Measurements from ENCODE around the gene UBAP1L.
"Not testable (repeated sequence)": the region's sequence is repeated elsewhere in the genome, so short reads cannot be mapped to it uniquely, and the experiment has no call there.

Gene UBAP1L

DNA sequence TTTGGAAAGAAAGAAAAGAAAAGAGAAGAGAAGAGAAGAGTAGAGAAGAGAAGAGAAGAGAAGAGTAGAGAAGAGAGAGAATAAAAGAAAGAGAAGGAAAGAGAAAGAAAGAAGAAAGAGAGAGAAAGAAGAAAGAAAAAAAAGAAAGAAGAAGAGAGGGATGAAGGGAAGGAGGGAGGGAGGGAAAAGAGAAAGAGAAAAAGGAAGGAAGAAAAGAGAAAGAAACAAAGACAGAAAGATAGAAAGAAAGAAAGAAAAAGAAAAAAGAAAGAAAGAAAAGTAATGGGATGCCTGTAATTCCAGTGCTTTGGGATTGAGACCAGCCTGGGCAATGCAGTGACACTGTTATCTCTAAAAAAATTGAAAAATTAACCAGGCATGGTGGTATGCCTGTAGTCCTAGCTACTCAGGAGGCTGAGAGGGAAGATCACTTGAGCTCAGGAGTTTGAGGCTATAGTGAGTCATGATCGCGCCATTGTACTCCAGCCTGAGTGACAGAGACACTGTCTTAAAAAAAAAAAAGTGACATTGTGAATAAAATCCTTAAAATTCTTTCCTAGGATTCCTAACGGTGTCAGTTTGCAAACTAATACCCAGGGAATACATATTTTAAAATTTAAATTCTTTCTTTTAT, 48.9 kb downstream of the UBAP1L start:
- DNase-seq (ENCODE audit: low spot score), result no peak

DNA sequence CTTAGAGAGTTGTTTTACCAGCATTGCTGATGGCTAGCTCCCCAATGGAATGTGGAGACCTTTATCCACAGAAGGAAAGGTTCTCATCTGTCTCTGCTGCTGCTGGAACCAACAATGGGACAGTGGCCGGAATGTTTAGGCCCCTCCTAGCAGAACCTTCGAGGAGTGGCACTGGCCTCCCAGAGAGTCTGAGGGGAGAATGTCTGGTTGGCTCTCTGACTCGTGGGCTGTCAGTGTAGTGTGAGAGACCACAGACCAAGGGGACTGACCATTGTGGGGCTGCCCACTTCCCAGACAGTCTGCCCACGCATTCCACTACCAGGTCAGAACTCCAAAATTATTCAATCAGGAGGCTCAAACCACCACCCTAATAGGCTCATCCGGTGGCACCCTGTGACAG, 52.3 kb downstream of the UBAP1L start:
- DNase-seq (ENCODE audit: low spot score), result no peak

DNA sequence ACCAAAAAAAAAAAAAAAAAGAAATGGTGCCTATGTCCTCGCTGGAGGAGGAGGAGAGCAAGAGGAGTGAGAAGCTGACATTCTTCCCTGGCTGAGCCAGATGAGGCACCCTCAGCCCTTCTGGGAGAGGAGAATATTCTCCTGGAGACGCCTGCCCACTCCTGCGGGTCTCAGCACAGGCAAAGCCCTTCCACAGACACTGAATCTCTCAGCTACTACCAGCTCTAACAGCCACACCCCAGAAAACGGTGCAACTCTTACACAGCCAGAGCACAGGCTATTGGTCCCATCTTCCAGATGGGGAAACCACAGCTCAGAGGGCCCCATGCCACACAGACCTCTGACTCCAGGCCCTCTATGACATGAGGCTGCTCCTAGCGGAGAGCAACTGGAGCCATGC, 52.9 kb downstream of the UBAP1L start:
- DNase-seq (ENCODE audit: low spot score), result no peak

DNA sequence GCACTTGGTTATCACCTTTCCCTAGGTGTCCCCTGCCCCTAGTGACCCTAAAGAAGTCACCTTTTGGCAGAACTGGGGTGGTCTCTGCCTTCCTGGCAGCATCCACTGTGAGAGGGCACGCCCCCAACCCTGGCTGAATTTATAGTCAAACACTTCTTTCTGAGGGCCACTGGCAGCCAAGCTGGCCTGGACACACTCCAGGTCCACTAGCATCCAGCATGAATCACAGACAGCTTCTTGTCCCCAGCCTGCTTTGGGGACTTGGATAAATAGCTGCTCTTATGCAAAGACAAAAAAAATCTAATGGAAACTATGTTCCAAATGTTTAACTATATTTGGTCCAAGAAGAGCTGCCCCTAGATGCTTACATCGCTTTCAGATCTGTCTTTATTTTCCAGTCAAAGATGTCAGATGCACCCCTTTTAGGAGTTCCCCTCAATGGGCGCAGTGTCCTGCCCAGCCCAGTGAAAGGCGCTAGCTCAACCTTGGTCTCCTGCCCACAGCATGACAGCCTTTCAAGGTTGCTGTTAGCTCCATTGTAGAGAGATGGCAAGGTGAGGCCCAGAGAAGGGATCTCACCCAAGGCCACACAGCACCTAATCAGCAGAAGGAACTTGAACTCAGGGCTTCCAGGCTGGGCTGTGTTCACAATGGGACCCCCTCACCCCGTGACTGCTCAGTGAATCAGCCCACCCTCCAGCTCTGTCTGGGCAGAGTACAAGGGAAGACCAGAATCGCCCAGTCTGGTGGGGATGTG, 54.2 kb downstream of the UBAP1L start:
- DNase-seq (ENCODE audit: low spot score), result no peak

DNA sequence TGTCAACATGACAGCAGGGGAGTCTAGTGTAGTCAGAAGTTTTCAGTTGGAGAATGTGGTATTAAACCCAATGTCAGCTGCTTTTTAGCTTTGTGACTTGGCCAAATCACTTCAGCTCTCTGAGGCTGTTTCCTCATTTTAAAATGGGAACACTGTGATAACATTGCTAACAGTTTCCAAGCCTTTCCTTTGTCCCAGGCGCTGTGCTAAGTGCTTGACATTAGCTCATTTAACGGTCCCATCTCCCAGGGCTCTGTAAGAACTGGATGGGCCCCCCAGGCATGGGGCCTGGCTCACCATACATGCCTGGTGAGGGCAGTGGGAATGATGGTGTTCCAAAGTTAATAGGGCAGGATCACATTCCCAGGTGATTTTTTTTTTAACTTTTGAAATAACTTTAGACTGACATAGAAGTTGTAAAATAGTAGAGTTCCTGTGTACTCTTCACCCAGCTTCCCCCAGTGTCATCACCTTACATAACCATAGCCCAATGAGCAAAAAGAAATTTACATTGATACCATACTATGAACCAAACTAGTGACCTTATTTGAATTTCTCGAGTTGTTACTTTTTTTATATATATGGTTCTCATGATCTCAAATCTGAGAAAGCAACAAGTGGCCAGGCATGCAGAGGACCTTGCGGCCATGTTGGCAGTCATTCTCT, 54.9 kb downstream of the UBAP1L start:
- DNase-seq (ENCODE audit: low spot score), result no peak

DNA sequence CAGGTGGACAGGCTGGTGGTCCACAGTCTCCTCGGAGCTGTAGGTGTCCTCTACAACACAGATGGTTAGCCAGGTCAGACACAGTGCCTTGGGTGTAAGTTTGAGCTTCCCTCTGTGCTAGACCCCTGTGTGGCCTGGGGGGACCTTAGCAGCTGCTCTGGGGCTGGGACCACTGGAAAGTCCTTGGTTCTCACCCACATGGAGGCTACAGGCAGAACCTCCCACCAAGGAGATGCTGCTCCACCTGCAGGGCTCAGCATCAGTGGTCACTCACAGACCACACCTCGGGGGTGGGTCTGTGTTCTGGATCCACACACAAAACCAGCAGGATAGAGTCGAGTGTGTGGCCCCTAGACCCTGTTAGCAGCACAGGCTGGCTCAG, 55.6 kb downstream of the UBAP1L start:
- no peak for DNase-seq (ENCODE audit: low spot score)

DNA sequence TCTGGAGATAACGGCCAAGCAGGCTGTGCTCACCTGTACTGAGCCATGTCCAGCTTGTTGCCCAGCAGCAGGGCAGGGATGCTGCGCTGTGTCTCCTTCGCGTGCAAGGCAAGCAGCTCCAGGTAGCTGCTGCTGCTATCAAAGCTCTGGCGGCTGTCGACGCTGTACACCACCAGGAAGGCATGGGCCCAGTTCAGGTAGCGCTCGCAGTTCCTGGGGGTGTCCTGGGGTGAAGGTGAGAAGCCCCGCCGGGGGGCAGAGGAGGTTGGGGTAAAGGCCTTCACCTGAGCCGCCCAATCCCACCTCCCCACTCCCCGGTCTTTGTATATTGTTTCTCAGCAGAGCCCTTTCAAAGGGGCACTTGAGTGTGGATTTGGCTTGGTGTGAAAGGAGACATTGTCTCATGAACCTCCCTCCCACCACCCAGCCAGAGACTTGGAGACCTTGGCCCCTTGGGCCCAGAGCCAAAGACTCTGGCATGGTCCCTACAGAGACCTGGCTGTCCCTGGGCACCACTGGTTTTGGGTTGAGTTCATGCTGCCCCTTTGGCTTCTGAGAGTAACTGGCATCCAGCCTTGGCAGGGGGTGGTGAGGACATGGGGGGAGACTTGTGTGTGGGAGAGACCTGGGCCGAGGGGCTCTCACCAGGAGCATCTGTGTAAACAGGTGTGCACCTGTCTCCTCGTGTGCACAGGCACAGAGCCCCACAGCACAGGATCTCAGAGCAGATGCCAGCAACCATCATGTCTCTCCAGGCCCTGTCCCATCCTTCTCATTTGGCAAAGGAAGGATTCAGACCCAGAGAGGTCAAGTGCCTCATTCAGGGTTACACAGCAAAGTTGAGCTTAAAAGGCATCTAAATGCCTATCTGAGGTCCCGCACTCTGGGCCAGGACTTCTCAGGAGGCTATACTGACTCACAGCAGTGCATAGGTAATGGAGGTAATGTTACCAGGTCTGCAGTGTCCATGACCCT, 56.3 kb downstream of the UBAP1L start:
- DNase-seq (ENCODE audit: low spot score), result no peak

DNA sequence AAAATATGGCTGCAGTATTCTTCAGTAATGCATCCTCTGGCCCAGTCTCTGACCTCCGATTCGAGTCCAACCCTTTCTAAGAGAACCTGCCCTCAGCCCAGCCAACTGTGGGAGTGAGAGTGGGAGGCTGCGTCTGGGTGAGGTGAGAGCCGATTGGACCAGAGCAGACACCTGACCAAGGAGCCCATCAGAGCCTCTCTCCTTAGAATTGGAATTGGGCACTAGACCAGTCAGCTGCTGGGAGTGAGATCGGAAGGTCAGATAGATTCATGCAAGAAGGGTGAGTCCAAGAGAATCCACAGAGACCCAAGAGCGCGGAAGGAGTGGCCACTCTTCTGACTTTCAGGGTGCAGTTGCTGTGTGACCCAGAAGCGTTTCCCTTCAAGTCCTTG, 57.5 kb downstream of the UBAP1L start:
- DNase-seq (ENCODE audit: low spot score), result no peak

DNA sequence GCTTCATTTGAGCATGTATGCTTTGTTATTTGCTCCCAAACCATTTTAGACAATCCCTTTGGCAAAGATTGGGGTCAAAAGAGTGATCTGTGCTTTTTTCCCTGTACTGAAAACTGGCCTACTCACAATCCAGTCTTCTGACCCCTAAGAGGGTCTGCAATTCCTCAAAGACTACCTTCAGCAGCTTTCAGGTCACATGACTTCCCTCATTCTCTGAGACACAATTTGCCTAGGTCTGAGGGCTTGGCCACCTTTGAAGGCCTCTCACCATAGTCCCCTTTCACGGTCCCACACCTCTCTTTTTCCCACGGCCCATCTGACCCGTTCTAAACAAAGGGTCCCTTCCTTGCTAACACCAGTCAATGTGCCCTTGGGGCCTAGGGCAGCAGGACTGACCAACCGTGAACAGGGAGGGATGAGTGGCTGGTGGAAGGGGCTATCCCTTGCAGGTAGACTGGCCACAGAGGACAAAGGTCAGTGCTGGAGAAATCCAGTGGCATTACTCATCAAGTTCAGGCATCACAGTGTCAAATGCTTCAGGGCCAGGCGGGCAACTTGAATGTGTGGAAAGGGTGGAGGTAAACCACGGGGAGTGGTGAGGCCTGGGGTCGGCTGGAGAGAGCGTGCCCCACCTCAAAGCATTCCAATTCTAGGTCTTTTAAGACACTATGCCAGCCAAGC, 58.0 kb downstream of the UBAP1L start:
- no peak for DNase-seq (ENCODE audit: low spot score)

DNA sequence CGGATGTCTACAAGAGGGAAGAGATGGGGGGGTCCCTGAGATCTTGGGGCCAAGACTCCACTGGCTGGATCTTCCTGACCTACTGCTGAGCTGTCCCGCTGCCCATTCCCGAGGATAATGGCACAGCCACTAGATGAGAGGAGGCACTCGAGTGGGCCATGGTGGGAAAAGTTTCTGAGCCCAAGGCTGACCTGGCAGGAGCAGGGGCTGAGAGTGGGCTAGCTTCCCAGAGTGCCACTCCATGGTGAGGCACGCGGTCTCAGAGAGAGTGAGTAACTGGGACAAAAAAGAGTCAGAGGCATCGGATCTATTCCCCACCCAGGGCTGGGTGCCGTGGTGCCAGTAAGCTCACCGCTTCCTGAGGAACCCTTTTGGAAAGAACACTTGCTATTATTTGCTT, 58.9 kb downstream of the UBAP1L start:
- no peak for DNase-seq (ENCODE audit: low spot score)

DNA sequence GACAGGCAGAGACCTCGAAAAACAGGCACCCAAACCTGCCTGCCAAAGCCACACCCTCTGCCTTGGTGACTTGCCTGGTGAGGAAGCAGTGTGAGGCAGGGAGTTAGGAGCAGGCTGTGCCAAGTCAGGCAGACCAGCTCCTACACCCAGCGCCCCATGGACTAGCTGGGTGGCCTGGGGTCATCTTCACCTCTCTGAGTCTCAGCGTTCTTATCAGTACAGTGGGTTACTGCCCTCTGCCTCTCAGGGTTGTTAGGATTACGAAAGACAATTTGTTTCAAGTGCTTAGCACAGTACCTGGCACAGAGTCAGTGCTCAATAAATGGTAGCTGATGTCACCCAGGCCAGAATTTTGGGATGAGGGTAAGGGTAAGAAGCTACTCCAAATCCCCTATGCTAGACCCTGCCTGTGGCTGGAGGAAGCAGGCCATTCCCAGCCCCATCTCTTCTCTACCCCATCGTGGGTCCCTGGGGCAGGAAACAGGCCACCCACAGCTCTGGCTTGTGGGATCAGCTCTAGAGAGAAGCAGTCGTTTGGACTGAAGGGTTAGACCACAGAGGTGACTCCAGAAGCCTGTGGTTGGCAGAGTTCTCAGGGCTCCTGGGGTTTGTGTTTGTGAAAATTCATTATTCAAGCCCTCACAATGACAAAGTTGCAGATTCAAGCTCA, 59.7 kb downstream of the UBAP1L start:
- no peak for DNase-seq (ENCODE audit: low spot score)

DNA sequence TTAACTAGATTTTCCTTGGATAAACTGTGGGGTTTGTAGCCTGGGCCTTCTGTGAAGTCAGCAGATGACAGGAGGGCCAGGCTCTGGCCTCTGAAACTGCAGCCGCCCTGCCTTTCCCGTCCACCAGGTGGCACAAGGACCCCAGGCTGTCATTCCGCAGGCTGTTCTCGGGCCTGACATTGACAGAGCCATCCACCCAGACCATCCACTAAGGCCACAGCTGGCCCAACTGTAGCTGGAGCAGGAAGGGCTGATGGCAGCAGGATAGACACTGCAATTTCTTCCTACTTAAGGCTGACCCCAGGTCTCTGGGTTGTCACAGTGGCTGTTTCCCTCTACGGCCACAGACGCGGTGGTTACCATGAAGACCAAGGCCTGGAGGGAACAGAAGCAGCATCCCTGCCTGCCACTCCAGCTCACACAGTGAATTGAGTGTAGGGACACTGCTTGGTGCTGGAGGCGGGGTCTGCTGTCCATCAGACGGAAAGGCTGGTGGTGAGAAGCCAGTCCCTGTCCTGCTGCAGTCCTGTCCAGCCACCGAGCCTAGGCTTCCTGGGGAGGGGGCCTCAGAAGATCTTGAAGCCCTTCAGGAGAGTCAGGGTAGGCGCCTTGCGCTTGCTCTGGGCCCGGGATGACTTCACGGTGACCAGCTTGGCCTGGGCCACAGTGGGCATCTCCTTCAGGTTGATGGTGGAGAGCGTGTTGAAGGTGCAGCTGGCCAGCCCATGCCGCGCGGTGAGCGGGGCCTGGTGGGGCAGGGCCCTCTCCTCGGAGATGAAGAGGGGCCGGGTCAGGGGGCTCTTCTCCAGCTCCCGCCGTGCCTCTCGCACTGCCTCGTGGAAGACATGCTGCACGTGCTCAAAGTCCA, 60.4 kb downstream of the UBAP1L start:
- peak; percentile 84 for DNase-seq (ENCODE audit: low spot score)

DNA sequence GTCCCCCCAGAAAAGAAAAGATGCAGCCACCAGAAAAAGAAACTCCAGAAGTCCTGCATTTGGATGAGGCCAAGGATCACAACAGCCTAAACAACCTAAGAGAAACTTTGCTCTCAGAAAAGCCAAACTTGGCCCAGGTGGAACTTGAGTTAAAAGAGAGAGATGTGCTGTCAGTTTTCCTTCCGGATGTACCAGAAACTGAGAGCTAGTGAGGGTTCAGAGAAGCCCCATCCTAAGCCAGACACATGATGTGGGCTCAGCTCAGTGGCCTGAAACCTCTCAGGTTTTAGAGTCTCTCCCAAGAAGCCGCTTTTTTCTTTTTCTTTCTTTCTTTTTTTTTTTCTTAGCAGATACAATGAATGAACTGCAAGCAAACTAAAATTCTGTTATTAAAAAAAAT, 62.0 kb downstream of the UBAP1L start:
- DNase-seq (ENCODE audit: low spot score), result no peak

DNA sequence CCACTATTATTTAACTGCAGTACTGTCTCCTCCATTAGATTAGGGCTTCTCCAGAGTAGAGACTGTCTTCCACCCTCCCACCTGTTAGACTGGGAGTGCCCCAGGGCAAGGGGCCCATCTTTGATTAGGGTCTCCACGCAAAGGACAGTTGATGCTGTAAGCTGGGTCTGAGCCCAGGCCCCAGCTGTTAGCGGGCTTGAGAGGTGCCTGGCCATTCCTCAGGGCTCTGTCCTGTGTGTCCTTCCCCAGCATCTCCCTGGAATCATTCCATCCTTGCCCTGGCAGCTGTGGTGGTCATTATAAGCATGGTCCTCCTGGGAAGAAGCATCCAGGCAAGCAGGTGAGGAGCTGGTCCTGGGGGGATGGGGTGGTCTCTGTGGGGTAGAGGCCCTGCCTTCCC, 63.7 kb downstream of the UBAP1L start:
- DNase-seq (ENCODE audit: low spot score), result no peak

DNA sequence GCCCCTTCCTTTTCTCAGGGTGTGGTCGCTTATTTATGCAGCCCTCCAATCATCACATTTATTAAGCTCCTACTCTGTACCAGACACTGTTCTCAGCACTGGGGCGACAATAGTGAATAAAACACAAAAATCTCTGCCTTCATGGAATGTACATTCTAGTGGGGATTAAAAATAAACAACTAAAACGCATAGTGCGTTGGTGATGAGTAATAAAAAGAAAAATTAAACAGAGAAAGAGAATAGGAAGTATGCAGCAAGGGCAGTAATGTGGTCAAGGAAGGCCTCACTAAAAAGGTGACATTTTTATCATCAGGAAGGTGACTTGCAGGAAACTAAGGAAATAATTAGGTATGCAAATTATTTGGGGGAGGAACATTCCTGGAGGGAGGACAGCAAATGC, 64.7 kb downstream of the UBAP1L start:
- no peak for DNase-seq (ENCODE audit: low spot score)

DNA sequence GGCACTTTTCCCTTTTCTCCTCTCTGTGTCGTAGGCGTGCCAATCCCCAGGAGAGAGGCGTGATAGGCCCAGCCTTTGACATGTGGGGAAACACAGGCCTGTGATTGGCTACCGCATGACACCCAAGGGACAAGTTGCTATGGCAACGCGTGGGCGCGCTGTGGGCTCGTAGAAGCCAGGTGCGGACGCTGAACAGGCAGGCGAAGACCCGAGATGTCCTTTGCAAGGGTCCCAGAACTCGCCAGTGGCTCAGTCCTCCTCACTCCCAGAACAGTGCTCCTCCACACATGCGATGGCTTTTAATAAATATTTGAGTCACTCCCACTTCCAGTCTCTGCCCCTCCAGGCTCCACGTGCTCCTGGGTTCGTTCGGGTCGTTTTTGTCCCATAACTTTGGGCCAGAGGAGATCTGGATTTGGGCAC, 65.6 kb downstream of the UBAP1L start:
- DNase-seq (ENCODE audit: low spot score), result peak; percentile 94

DNA sequence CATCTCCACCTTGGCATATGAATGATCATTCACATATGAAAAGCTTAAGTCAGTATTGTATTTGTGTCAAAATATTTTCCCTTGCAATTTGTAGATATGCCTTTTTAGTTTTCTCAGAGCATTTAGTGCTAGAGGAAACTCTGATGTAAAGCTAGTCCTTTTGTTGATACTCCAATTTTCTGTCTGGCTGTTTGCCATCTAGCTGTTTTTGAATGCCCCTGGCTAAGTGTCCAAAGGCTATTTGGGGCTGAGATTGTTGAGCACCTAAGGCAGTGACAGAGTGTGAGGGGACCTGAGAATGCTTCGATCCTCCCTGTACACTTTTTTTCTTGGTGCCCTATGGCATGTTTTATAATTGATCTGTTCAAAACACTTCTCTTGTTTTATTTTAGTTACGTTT, 66.8 kb downstream of the UBAP1L start:
- DNase-seq (ENCODE audit: low spot score), result no peak

DNA sequence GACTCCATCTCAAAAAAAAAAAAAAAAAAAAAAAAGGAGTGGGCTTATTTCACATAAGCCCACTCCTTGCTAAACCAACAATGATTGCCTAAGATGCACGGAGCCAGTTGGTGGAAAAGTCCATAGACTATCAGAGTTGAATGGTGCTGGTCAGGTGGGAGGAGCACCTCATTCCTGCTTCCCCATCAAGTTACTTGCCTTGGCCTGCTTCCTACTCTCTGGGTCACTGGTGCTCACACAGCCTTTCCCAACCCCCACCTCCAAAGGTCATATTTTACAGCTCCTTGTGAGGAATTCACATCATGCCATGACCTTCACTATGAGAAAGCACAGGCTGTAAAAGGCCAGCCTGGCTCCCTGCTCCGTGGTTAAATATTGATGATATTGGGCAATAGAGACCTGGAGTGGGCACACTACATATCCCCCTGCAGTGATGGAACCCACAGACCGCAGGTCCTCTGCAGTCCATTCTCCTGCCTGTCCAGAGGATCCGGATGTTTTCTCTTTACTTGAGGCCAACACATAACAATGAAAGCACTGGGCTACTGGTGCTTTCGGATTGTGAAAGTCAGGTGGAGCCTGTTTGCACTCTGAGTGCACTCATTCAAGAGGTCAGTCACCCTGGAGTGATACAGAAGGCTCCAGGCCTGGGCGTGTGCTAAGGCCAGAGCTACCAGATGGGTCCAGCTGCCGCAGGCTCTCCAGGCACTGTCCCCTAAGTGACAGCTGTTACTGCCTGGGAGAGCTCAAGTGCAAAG, 70.1 kb downstream of the UBAP1L start, which contains the start of gene SLC51B:
Gene SLC51B, plus strand, starts transcription at position 664 of the 758 bp plus-strand sequence. CDS start 4,618 bp downstream, outside the sequence.
- no peak for DNase-seq (ENCODE audit: low spot score)

DNA sequence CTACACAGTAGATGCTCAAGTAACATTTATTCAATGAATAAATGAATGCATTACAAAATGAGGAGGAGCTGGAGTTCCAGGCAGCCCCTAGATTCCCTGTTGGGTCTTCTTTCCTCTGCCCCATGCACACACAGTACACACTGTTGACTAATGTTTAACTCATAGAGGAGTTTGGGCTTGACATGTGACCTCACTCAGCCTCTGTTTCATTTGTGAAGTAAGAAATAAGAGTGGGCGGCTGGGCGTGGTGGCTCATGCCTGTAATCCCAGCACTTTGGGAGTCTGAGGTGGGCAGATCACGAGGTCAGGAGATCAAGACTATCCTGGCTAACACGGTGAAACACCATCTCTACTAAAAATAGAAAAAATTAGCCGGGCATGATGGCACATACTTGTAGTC, 70.8 kb downstream of the UBAP1L start:
- DNase-seq (ENCODE audit: low spot score), result not testable (repeated sequence)

Measured in ecto neural progenitor cell (in vitro differentiated cells).